ENCODE data around the gene FOXP4. TPM values are rescaled to one million over a fixed set of nuclear protein-coding genes. Genes with fewer than 3 reads are reported as not detected.

FOXP4 gene
- polyA plus RNA-seq, 2 of the 4 experiments (the other 2 are of a cell fraction), result 2.6 to 14.2 TPM

DNA sequence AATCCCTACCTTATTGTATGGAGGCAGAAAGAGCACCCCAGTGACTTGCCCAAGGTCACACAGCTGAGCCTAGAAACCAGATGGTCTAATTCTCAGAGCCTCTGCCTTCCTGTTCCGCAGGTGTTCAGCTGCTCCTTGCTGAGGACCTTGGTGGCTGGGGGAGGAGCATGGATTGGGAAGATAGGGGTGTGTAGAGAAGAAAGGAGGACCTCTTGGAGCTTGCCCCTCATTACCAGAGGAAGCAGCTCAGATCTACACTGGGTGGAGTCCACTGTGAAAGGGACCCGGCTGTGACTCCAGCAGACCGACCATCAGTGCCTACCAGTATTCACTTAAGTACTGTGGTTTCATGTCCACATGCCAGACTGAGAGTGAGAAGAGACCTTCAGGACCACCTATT, 15.2 kb downstream of the FOXP4 start:
- Histone ChIP-seq H3K9me3 (no peaks in the 10 kb centered on the region), H3K4me1 (0 out of 3 replicates have a peak, but pooled peaks cover 4% of the 10 kb centered on the region), H3K27ac (no peak overlapping the region), H3K4me2 (no peak overlapping the region), H3K4me3 (no peak overlapping the region)
- TF ChIP-seq PHF8 (IDR thresholded peaks at IDR 0.05; ENCODE audit: borderline replicate concordance, low read depth), result no peak
- no peak for TF ChIP-seq CEBPB (IDR thresholded peaks at IDR 0.05)
- no peak for TF ChIP-seq JUN (IDR thresholded peaks at IDR 0.05)
- no peak for TF ChIP-seq POLR2AphosphoS2 (conservative IDR thresholded peaks at IDR 0.05; ENCODE audit: low read length)
- TF ChIP-seq PBX3 (IDR thresholded peaks at IDR 0.05), result no peak
- TF ChIP-seq HOXA7 (CRISPR knock-in tag; IDR thresholded peaks at IDR 0.05), result no peak
- no peak for TF ChIP-seq KDM1A (IDR thresholded peaks at IDR 0.05; ENCODE audit: low read depth)
- TF ChIP-seq, protein P1, sequence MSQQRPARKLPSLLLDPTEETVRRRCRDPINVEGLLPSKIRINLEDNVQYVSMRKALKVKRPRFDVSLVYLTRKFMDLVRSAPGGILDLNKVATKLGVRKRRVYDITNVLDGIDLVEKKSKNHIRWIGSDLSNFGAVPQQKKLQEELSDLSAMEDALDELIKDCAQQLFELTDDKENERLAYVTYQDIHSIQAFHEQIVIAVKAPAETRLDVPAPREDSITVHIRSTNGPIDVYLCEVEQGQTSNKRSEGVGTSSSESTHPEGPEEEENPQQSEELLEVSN (IDR thresholded peaks at IDR 0.05; ENCODE audit: borderline replicate concordance, low read depth), result no peak
- no peak for TF ChIP-seq CHD2 (IDR thresholded peaks at IDR 0.05; ENCODE audit: low read length, partially characterized antibody)
- TF ChIP-seq FOSL2 (IDR thresholded peaks at IDR 0.05), result no peak
- no peak for TF ChIP-seq FOSL2 (CRISPR knock-in tag; IDR thresholded peaks at IDR 0.05)
- TF ChIP-seq KDM5A (IDR thresholded peaks at IDR 0.05), result no peak
- TF ChIP-seq NPAS2 (CRISPR knock-in tag; IDR thresholded peaks at IDR 0.05; ENCODE audit: borderline replicate concordance), result no peak
- TF ChIP-seq ZNF302 (CRISPR knock-in tag; IDR thresholded peaks at IDR 0.05), result no peak
- TF ChIP-seq, protein P2, sequence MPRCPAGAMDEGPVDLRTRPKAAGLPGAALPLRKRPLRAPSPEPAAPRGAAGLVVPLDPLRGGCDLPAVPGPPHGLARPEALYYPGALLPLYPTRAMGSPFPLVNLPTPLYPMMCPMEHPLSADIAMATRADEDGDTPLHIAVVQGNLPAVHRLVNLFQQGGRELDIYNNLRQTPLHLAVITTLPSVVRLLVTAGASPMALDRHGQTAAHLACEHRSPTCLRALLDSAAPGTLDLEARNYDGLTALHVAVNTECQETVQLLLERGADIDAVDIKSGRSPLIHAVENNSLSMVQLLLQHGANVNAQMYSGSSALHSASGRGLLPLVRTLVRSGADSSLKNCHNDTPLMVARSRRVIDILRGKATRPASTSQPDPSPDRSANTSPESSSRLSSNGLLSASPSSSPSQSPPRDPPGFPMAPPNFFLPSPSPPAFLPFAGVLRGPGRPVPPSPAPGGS (IDR thresholded peaks at IDR 0.05), result no peak
- no peak for TF ChIP-seq CBX2 (IDR thresholded peaks at IDR 0.05; ENCODE audit: borderline replicate concordance, low read depth)
- FAIRE-seq (no peak), DNase-seq (ENCODE audit: low read depth in 1 of 2, low spot score in 1 of 2) (no peak), ATAC-seq (no peak)
- CTCF ChIA-PET, result interaction anchor here (0.8 kb wide), 1 partner anchor 122 kb away, joined by 3 read pairs; no protein-coding TSS in a partner anchor
- POLR2A ChIA-PET, result no interaction called here
- 92% methylated on average over 2 of the region's 3 CpGs for WGBS (ENCODE audit: missing lambda C conversion rate)

DNA sequence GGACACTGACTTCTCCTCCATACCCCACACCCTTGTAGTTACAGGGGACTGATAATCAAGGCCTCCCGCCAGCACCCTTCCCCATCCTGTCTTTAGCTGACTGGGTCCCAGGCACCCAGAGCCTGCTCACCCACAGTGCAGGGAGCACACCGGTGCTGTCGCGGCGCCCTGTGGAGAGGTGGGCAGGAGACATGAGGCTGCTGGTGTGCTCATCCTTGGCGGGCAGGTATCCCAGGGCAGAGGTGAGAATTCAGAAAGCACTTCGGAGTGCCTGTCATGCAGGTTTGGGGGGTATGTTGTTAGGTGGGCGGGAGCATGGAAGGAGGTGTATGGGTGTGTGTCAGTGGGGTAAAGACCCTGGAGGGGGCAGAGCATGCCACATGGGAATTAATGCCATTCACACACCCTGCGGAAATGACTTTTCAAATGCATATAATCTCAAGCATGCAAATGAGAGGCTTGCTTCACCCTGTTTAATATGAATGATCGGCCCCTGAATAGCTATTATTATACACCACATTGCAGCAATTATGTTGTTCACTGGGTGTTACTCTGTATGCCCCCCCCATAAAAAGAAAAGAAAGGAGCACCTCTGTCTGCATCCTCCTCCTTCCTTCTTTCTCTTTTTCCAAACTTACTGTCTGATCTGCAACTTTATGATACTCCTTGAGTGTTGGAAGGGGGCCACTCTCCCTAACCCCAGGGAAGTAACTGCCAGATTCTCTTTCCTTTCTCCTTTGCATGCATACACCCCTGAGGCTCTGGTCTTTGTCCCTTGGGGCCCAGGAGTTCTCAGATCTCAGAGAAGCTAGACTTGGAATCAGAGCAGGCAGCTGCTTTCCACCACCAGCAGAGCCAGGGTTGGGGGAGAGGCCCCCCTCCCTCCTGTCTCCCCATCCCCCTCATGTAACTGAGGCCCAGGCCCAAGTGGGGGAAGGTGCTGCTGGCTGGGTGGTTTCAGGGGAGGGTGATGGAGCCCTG, 16.0 kb downstream of the FOXP4 start:
- ATAC-seq (no peak), DNase-seq (ENCODE audit: low read depth in 1 of 2, low spot score in 1 of 2) (no peak), FAIRE-seq (no peak)
- WGBS (ENCODE audit: missing lambda C conversion rate), result 86% methylated on average over 6 of the region's 10 CpGs
- Histone ChIP-seq H3K9me3 (no peaks in the 10 kb centered on the region), H3K4me3 (no peak overlapping the region), H3K4me2 (no peak overlapping the region), H3K27ac (no peak overlapping the region), H3K4me1 (0 out of 3 replicates have a peak, but pooled peaks cover 4% of the 10 kb centered on the region)
- ChIA-PET CTCF (interaction anchor here (1.0 kb wide), 1 partner anchor 29 kb away, joined by 3 read pairs; no protein-coding TSS in a partner anchor), POLR2A (no interaction called here)
- TF ChIP-seq ZSCAN20 (CRISPR knock-in tag; IDR thresholded peaks at IDR 0.05) (no peak), PBX3 (IDR thresholded peaks at IDR 0.05) (no peak), GATA3 (IDR thresholded peaks at IDR 0.05; ENCODE audit: borderline replicate concordance) (no peak), ZNF302 (CRISPR knock-in tag; IDR thresholded peaks at IDR 0.05) (no peak), NFE2L2 (conservative IDR thresholded peaks at IDR 0.05; ENCODE audit: low read length) (no peak), CHD4 (IDR thresholded peaks at IDR 0.05; ENCODE audit: borderline replicate concordance) (no peak), EHMT2 (IDR thresholded peaks at IDR 0.05; ENCODE audit: low read depth) (no peak), JUN (IDR thresholded peaks at IDR 0.05) (no peak), HOXB13 (CRISPR knock-in tag; IDR thresholded peaks at IDR 0.05; ENCODE audit: low read depth) (no peak), MAFK (IDR thresholded peaks at IDR 0.05; ENCODE audit: partially characterized antibody) (no peak), CBX2 (IDR thresholded peaks at IDR 0.05; ENCODE audit: borderline replicate concordance, low read depth) (no peak), HDAC2 (IDR thresholded peaks at IDR 0.05) (no peak)
- TF ChIP-seq, protein P1 (IDR thresholded peaks at IDR 0.05; ENCODE audit: borderline replicate concordance, low read depth), result no peak
- TF ChIP-seq, protein P2 (IDR thresholded peaks at IDR 0.05), result no peak

Measured in A549 (cell line).